ENCODE data around the gene VSIG10L2.

DNA sequence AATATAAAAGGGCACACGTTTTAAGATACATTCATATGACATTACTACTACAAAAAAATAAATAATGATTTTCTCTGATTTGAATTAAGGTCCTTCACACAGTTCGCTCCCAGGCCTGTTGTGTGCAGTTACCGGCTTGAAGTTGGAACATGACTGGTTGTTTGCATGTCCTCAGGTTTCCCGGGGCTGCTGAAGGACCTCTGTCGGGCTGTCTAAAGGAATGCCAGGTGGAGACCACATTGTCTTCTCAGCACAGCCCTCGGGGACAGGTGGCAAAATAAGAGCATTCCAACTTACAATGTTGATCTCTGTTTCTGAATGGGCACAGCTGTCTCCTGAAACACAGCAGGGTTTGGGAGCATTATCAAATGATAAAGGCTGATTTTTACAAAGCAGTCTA lies 14.9 kb downstream of the VSIG10L2 start:
- TF ChIP-seq, protein P1, sequence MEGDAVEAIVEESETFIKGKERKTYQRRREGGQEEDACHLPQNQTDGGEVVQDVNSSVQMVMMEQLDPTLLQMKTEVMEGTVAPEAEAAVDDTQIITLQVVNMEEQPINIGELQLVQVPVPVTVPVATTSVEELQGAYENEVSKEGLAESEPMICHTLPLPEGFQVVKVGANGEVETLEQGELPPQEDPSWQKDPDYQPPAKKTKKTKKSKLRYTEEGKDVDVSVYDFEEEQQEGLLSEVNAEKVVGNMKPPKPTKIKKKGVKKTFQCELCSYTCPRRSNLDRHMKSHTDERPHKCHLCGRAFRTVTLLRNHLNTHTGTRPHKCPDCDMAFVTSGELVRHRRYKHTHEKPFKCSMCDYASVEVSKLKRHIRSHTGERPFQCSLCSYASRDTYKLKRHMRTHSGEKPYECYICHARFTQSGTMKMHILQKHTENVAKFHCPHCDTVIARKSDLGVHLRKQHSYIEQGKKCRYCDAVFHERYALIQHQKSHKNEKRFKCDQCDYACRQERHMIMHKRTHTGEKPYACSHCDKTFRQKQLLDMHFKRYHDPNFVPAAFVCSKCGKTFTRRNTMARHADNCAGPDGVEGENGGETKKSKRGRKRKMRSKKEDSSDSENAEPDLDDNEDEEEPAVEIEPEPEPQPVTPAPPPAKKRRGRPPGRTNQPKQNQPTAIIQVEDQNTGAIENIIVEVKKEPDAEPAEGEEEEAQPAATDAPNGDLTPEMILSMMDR (conservative IDR thresholded peaks at IDR 0.05) = no peak
- no peak for TF ChIP-seq ZFX (IDR thresholded peaks at IDR 0.05)
